NCI-H2196 treated with DMSO at 0.1 percent for 48 hours (cell line): ENCODE data around the gene ALKBH3.

Source experiments
- DNase-seq: peaks from one replicate; lab custom pipeline; 2025; ENCODE audit not compliant: unreplicated experiment; lab: John Stamatoyannopoulos, UW

Gene ALKBH3

GRCh38 chr11:43880640-43881159 is at the start of gene ALKBH3:
Gene ALKBH3, plus strand, starts transcription at chr11:43880831. Its CDS starts 1,822 bp downstream, at chr11:43882653.
- DNase-seq = peak; percentile 84

DNA sequence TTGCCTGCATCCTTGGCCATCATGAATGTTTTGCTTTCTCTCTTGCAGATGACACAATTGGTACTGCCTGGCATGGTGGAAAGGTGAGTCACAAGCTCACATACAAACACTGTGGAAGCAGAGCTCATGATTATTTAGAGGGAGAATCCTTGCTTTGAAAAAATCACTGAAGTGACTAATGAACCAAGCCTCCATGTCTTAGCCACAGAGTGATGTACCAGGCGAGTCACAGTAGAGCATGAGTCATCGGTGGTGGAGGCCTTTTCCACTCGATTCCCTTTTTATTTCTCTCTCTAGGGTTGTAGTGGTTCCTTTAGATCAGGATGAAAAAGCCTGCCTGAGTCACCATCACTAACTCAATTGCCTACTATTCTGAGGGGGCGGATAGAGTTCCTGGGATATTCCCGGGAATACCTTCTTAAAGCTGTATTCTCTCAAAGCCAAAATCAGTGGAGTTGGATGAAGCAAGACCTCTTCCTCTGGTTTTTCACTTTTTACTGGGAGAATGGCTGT is 49.6 kb upstream of the ALKBH3 start:
- peak; percentile 27 for DNase-seq

DNA sequence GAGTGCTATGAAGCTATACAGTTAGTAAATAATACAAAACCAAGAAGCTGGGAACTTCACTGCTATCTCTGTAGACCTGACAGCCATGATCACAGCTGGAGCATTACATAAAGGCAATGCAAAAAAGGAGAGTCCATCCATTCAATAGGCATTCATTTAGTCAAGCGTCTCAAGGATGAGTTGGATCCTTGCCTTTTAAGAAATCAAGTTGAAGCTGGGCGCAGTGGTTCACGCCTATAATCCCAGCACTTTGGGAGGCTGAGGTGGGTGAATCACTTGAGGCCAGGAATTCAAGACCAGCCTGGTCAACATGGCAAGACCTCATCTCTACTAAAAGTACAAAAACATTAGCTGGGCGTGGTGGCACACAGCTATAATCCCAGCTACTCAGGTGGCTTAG is 48.1 kb upstream of the ALKBH3 start:
- DNase-seq = no peak

- DNase-seq = no peak
These were observed 47.0 kb upstream of the ALKBH3 start for GRCh38 chr11:43833657-43834073.

- DNase-seq = no peak
These were observed 46.3 kb upstream of the ALKBH3 start for GRCh38 chr11:43834286-43834685.

DNA sequence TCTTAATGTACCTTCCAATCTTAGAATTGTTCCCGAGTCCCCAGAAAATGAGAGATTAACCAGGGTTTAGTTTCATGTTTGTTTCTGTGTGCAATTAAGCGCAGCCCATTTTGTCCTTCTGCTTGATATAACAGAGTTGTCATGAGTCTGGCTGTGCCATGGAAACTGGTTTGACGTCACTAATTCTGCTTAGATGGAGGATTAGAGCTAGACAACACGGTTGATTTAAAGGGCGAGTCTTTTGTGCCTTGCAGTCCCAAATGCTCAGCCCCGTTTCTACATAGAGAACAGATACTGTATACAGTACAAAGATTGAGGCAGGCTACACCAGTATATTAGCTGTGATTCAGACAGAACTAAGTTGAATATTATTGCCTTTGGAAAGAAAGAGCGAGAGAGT is 45.5 kb upstream of the ALKBH3 start:
- no peak for DNase-seq

GRCh38 chr11:43837879-43838278 is 42.8 kb upstream of the ALKBH3 start:
- no peak for DNase-seq

GRCh38 chr11:43842021-43842420 is 38.6 kb upstream of the ALKBH3 start:
- no peak for DNase-seq

- no peak for DNase-seq
These were observed 34.8 kb upstream of the ALKBH3 start for GRCh38 chr11:43845816-43846215.

- peak; percentile 5 for DNase-seq
These were observed 28.5 kb upstream of the ALKBH3 start for GRCh38 chr11:43852057-43852636.

GRCh38 chr11:43853781-43854180 is 26.9 kb upstream of the ALKBH3 start:
- no peak for DNase-seq

GRCh38 chr11:43856993-43857392 is 23.6 kb upstream of the ALKBH3 start:
- DNase-seq = no peak

DNA sequence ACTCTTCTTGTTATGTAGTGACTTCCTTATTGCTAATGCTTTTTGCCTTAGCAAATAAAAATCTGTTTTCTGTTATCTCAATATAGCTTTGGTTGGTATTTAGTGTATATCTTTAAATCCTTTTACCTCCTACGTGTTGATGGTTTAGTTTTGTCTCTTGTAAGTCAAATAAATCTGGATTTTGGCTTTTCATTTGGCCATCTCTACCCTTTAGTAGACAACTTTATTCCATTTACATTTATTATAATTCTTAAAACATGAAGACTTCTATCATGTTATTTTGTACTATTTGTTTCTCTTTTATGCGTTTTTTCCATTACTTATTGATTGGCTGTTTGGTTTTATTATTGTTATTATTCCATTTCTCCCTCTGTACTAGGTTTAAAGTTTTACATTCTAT is 19.5 kb upstream of the ALKBH3 start:
- DNase-seq = no peak

DNA sequence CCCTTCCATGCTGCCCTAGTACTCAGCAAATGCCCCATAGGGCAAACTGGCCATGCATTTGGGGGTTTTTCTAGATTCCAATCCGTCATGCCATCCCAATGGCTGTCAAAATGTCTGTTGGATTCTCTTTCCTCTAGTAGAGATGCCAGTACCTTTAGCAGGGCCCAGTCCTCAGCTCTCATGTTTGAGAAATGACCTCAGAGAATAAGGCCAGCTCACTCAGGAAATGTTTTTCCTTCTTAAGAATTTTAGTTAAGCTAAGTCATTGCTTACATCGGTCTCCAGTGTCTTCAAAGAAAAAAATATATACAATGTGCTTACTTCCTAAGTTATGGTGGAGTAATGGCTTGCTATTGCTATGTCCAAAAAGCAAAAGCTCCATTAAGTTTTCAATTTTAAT is 14.1 kb upstream of the ALKBH3 start:
- no peak for DNase-seq

DNA sequence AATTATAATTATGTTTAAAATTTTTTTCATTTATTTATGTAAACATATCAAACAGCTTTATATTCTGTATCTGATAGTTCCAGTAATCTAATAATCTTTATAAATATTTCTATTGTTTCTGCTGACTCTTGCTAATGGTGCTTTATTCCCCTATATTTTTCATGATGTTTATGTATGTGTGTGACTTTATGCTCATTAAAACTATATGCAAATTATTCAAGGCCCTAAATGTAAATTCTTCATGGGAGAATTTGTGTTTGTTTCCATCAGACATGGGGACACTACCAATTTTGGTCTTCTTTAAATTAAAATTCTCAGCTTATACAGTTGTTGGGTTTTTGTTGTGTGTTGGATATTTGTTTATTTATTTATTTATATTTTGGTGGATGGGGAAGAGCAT is 13.7 kb upstream of the ALKBH3 start:
- DNase-seq = no peak

- DNase-seq = no peak
These were observed 11.6 kb upstream of the ALKBH3 start for GRCh38 chr11:43868852-43869567.

DNA sequence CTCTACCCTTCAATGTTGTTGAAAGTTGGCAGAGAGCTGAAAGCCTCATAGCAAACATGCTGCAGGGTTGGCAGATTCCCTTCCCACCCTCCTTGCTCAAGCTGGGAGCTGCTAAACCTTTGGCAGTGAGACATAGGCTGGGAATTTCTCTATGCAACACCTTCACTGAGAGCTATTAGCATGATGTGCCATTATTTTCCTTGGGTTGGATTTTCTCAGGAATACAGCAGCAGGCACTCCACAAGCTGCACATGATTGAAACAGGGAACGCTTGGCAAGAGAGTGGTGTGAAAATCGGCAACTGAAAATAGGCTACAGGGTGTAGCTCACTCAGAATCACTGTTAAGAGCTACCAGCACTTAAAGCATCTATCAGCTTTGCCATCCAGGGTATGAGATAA is 9.6 kb upstream of the ALKBH3 start:
- no peak for DNase-seq

DNA sequence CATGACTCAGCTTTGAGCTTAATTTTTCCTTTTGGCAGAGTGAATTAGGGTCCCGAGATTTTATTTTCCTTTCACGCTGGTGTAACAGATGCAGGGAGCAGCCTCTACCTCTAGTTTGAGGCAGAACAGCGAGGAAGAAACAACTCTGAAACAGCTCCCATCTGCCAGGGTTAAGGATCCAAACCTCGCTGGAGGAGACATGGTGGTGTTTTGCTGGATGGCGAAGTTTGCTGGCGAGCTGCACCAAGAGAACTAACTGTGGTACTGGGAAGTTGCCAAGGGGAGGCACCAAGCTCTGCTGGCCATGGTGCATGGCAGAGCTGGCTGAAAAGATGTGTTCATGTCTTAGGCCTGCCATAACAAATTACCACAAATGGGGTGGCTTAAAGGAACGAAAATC is 7.6 kb upstream of the ALKBH3 start:
- no peak for DNase-seq

GRCh38 chr11:43874078-43874477 is 6.6 kb upstream of the ALKBH3 start:
- no peak for DNase-seq

DNA sequence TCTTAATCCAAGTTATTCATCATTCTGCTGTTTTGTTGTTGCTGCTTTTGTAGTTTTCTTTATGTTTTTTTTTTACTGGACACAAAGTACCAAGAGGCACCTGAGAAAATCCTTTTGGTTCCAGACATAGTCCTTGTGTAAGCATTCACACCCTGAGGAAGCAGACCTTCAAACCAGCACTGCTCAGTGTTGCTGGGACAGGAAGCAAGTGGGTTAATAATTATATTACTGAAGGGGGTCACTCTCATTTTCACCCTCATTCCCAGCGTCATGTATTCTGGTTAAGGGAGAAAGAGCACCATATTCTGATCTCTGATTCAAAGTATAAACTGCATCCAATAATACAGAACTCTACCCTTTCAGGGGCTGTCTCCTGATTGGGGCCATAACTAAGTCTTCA is 5.9 kb upstream of the ALKBH3 start:
- DNase-seq = no peak

- no peak for DNase-seq
These were observed 617 bp upstream of the ALKBH3 start for GRCh38 chr11:43879789-43880639.

GRCh38 chr11:43892851-43893250 is 12.2 kb downstream of the ALKBH3 start:
- DNase-seq = no peak
